Measurements from ENCODE around the gene ATP4B.

Gene ATP4B

GRCh38 chr13:113613789-113614379 lies 44.1 kb downstream of the ATP4B start:
- DNase-seq = no peak
- in situ Hi-C loops (cut with MboI; ENCODE audit: low pct_unique_long_range_greater_than_20kb, low sequenced_read_pairs) = no loop called here

- in situ Hi-C loops (cut with MboI; ENCODE audit: low pct_unique_long_range_greater_than_20kb, low sequenced_read_pairs) = no loop called here
- no peak for DNase-seq
Measured at GRCh38 chr13:113612607-113613006, 45.4 kb downstream of the ATP4B start.

GRCh38 chr13:113611996-113612395 lies 46.0 kb downstream of the ATP4B start:
- in situ Hi-C loops (cut with MboI; ENCODE audit: low pct_unique_long_range_greater_than_20kb, low sequenced_read_pairs) = no loop called here
- DNase-seq = no peak

GRCh38 chr13:113610266-113610665 lies 47.7 kb downstream of the ATP4B start:
- in situ Hi-C loops (cut with MboI; ENCODE audit: low pct_unique_long_range_greater_than_20kb, low sequenced_read_pairs) = no loop called here
- DNase-seq = no peak

DNA sequence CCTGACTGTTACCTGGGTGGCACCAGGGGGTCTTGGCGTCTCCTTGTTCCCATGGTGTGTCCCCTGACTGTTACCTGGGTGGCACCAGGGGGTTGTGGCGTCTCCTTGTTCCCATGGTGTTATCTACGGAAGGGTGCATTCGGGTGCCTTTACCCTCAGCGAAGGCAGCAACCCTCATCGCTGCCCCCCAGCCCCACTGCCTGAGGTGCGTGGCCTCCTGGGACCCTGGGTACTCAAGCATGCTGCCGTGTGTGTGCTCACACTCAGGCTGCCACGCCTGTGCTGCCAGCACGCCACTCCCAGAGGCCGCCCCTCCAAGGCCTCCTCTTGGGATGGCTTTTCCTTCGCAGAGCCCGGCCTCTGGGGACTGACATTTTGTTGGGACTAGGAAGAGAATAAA lies 48.4 kb downstream of the ATP4B start:
- in situ Hi-C loops (cut with MboI; ENCODE audit: low pct_unique_long_range_greater_than_20kb, low sequenced_read_pairs) = no loop called here
- no peak for DNase-seq

DNA sequence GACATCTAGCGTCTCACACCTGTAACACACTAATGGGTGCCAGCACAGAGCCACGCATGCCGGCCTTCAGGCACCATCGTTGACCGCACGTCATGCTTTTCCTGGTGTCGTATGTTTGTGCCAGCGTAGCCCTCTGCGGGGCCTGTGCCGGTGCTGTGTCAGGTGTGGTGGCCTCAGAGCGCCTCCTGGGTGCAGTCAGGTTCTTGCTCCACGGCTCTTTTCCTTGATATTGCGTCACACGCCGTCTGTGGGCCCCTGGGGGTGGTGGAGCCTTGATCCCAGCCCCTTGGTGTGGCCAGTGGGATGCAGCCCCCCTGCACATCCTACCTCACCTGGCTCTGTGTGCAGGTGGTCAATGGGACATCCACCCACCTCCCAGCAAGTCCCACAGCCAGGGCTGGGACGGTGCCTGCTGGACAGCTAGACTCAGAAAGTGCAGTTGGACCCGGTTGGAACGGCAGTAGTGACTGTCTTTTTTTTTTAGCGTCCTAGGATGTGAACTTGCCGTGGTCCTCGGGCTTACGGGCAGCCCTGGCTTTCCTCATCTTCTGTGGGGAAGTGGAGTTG lies 48.9 kb downstream of the ATP4B start:
- no peak for DNase-seq
- in situ Hi-C loops (cut with MboI; ENCODE audit: low pct_unique_long_range_greater_than_20kb, low sequenced_read_pairs) = no loop called here

- DNase-seq = no peak
- in situ Hi-C loops (cut with MboI; ENCODE audit: low pct_unique_long_range_greater_than_20kb, low sequenced_read_pairs) = no loop called here
Measured at GRCh38 chr13:113607889-113608635, 49.9 kb downstream of the ATP4B start.

GRCh38 chr13:113607056-113607888 lies 50.7 kb downstream of the ATP4B start:
- DNase-seq = no peak
- in situ Hi-C loops (cut with MboI; ENCODE audit: low pct_unique_long_range_greater_than_20kb, low sequenced_read_pairs) = no loop called here

DNA sequence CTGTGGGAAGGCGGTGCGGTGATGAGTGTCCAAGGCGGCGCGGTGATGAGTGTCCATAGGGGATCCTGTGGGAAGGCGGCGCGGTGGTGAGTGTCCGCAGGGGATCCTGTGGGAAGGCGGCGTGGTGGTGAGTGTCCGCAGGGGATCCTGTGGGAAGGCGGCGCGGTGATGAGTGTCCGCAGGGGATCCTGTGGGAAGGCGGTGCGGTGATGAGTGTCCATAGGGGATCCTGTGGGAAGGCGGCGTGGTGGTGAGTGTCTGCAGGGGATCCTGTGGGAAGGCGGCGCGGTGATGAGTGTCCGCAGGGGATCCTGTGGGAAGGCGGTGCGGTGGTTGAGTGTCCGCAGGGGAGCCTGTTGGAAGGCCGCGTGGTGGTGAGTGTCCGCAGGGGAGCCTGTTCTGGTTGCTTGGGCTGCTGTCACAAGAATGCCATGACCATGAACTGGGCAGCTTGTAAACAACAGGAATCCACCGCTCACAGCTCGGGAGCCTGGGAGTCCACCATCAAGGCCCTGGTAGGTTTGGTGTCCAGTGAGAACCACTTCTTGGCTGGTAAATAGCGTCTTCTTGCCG lies 52.0 kb downstream of the ATP4B start:
- DNase-seq = no peak
- in situ Hi-C loops (cut with MboI; ENCODE audit: low pct_unique_long_range_greater_than_20kb, low sequenced_read_pairs) = no loop called here

DNA sequence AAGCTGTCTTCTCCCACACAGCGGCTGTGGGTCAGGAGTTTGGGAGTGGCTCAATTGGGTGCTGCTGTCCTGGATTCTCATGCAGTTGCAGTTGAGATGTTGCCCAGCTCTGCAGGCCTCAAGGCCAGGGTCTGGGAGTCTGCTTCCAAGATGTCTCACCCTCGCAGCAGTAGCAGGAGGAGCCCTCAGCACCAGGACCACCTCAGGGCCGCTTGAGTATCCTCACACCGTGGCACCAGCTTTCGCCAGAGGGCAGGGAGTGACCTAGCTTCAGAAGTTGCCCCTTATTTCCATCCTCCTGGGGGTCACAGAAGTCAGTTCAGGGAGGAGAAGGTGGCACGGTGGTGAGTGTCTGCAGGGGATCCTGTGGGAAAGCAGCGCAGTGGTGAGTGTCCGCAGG lies 52.5 kb downstream of the ATP4B start:
- in situ Hi-C loops (cut with MboI; ENCODE audit: low pct_unique_long_range_greater_than_20kb, low sequenced_read_pairs) = no loop called here
- DNase-seq = no peak

GRCh38 chr13:113604186-113604585 lies 53.8 kb downstream of the ATP4B start:
- in situ Hi-C loops (cut with MboI; ENCODE audit: low pct_unique_long_range_greater_than_20kb, low sequenced_read_pairs) = no loop called here

DNA sequence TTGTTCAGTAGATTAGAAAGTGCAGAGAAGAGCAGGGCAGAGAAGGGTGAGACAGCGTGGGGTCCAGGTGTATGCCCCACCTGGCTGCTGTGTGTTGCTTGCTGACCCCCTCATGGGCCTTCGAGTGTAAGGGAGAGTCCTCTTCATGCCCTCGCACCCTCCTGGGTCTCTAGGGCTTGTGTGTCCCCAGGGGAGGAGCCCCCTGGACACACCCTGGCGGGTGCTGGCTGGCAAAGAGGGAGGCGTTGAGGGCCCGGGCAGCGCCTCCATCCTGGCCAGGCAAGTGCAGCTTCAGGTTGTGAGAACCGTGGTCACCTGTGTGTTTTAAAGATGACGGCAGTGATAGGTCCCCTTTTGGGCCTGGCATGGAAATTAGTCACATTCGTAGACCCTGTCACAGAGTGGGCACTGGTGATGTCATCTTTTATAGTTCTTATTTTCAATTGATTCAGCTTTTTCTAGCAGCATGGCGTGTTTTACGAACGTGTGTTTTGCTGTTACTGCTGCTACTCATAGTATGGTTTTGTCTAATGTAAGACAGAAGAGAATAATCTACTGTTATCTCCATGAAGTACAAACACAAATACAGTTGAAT lies 54.8 kb downstream of the ATP4B start:
- in situ Hi-C loops (cut with MboI; ENCODE audit: low pct_unique_long_range_greater_than_20kb, low sequenced_read_pairs) = no loop called here
- DNase-seq = no peak

More at GRCh38 chr13:113604186-113604585, 53.8 kb downstream of the ATP4B start:
- no peak for DNase-seq

GRCh38 chr13:113602291-113602988 lies 55.6 kb downstream of the ATP4B start:
- in situ Hi-C loops (cut with MboI; ENCODE audit: low pct_unique_long_range_greater_than_20kb, low sequenced_read_pairs) = no loop called here
- DNase-seq = no peak

DNA sequence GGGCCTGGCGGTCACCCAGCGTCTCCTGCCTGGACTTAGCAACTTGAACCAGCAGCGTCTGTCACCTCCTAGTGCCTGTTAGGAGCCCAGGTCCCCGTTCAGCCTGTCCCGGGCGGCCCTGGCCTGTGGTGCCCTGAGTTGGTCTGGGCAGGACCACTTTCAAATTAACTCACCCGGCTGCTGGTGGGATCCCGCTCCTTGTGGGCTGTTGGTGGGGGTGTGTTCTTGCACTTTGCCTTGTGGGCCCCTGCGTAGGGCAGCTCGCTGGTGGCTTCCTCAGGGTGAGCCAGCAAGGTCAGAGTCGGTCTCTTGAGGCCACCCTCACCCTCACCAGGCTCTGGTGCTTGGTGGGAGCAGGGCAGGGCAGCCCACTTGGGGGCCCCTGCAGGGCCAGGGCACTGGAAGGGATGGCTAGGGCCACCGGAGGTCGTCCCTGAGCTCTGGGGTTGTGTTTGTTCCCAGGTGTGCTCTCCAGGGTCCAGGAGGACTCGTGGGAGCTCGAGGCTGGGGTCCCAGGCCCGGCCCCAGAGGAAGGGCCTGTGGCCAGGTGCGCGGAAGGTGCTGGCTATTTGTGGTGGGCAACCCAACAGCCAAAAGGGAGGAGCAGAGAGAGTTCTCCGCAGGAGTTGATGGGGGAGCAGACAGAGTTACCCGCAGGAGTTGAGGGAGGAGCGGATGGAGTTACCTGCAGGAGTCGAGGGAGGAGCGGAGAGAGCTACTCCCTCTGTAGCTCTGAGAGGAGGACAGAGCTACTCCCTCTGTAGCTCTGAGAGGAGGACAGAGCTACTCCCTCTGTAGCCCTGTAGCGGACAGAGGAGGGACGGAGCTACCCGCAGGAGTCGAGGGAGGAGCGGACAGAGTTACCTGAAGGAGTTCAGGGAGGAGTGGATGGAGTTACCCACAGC lies 56.6 kb downstream of the ATP4B start:
- in situ Hi-C loops (cut with MboI; ENCODE audit: low pct_unique_long_range_greater_than_20kb, low sequenced_read_pairs) = no loop called here
- no peak for DNase-seq

GRCh38 chr13:113599391-113599790 lies 58.6 kb downstream of the ATP4B start:
- DNase-seq = no peak
- in situ Hi-C loops (cut with MboI; ENCODE audit: low pct_unique_long_range_greater_than_20kb, low sequenced_read_pairs) = no loop called here

Data from KBM-7 (cell line).